Measurements from ENCODE around the gene SORCS2. TPM values are rescaled to one million over a fixed set of nuclear protein-coding genes. Genes with fewer than 3 reads are reported as not detected.

SORCS2 gene
- total and polyA plus RNA-seq, 2 of the 8 experiments (the other 6 are each of a cell fraction or from before 2014, with no cell fraction given): 0.36 to 1.8 TPM

DNA sequence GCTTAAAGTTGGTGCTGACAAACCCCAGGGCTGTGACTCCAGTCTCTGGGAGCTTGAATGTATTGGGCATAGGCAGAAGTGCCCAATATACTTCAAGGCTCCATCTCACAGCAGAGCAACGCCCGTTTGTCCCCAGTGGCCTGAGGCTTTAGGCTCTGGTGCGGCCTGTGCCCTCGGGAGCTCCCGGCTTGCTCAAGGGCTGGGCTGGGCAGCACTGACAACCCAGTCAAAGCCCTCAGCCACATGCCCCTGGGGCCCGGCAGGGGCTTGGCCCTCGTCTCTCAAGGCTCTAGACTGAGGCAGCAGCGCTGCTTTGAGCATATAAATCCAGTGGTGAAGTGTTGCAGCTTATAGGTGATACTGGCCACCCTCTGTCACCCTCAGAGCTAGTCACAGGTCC lies 543.6 kb downstream of the SORCS2 start:
- Histone ChIP-seq H3K56ac (replicated peaks; ENCODE audit: insufficient read length, low read depth, low read length) (no peak overlapping the region), H3K23ac (ENCODE audit: insufficient read length) (no peak overlapping the region), H4K91ac (replicated peaks; ENCODE audit: insufficient read length, low read length) (no peak overlapping the region), H2BK5ac (ENCODE audit: low read depth, low read length) (no peak overlapping the region), H3K18ac (ENCODE audit: extremely low read depth, low read length) (no peak overlapping the region), H3K36me3 (ENCODE audit: control insufficient read depth in 2 of 4, insufficient read depth in 4 of 4, low read length in 3 of 4) (no peaks in the 10 kb centered on the region), H3K4me3 (ENCODE audit: extremely low read depth in 1 of 4, insufficient read depth in 2 of 4, low read depth in 3 of 4, low read length in 4 of 4) (no peak overlapping the region), H2BK20ac (ENCODE audit: low read length) (no peak overlapping the region), H3K4me2 (ENCODE audit: insufficient read depth in 1 of 2, low read depth in 2 of 2, low read length in 2 of 2) (no peak overlapping the region), H3K23me2 (ENCODE audit: low read depth, low read length) (no peaks in the 10 kb centered on the region), H3K27me3 (replicated peaks in 1 of 4; ENCODE audit: control insufficient read depth in 3 of 4, extremely low read depth in 1 of 4, insufficient read depth in 3 of 4, low read length in 3 of 4) (0 out of 7 replicates have a peak, but pooled peaks cover 0 to 2% (median 0%) of the 10 kb centered on the region in 4 experiments), H3K9me3 (ENCODE audit: insufficient read depth in 2 of 2, low read depth in 1 of 2, low read length in 1 of 2) (no peaks in the 10 kb centered on the region), H3K9ac (replicated peaks in 1 of 4; ENCODE audit: extremely low read depth in 1 of 4, low read depth in 3 of 4, low read length in 3 of 4) (no peak overlapping the region), H4K20me1 (replicated peaks in 1 of 2; ENCODE audit: control insufficient read depth in 1 of 2, insufficient read depth in 2 of 2, low read length in 2 of 2) (peaks cover 0 to 5% of the 10 kb centered on the region in 2 experiments), H2AFZ (ENCODE audit: low read length) (no peak overlapping the region), H2AK5ac (ENCODE audit: low read depth, low read length) (no peak overlapping the region), H3K4me1 (replicated peaks in 1 of 4; ENCODE audit: control insufficient read depth in 3 of 4, insufficient read depth in 4 of 4, low read length in 3 of 4) (no peaks in the 10 kb centered on the region; a peak in 2 of 7 replicates), H4K5ac (ENCODE audit: insufficient read length, low read depth, low read length) (no peak overlapping the region), H4K8ac (ENCODE audit: extremely low read depth, insufficient read depth, low read length) (no peak overlapping the region), H3K4ac (replicated peaks; ENCODE audit: insufficient read length, low read depth, low read length) (no peak overlapping the region), H3K79me2 (ENCODE audit: control insufficient read depth in 1 of 2, insufficient read depth in 2 of 2, low read length in 2 of 2) (no peaks in the 10 kb centered on the region), H3K79me1 (ENCODE audit: low read depth, low read length) (no peaks in the 10 kb centered on the region), H3K27ac (ENCODE audit: low read depth, low read length) (no peak overlapping the region), H2BK15ac (ENCODE audit: low read length) (no peak overlapping the region), H2BK120ac (replicated peaks; ENCODE audit: low read depth, low read length) (no peak overlapping the region), H2BK12ac (ENCODE audit: low read depth, low read length) (no peak overlapping the region), H3K14ac (ENCODE audit: insufficient read length) (no peak overlapping the region)
- no peak for FAIRE-seq
- no peak for DNase-seq (ENCODE audit: low read depth in 1 of 2, low spot score in 2 of 2)
- WGBS, 2 experiments (ENCODE audit: extremely low coverage in 1 of 2, insufficient coverage in 1 of 2, insufficient read length in 1 of 2, insufficient replicate concordance in 2 of 2, low coverage in 1 of 2, low lambda C conversion rate in 2 of 2, missing lambda C conversion rate in 1 of 2): 90% methylated on average over 8 of the region's 8 CpGs; no CpG with 5 or more reads in 1 of the 2 experiments
- CTCF ChIA-PET (ENCODE audit: partially characterized antibody): interaction anchor here (0.7 to 2.3 kb wide), 5 partner anchors 16 to 277 kb away, joined by 3 to 9 read pairs (median 3); no protein-coding TSS in a partner anchor
- POLR2A ChIA-PET (ENCODE audit: partially characterized antibody): no interaction called here
- TF ChIP-seq RNF2 (IDR thresholded peaks at IDR 0.05; ENCODE audit: borderline replicate concordance, low read depth, low read length, missing control alignments, poor library complexity, severe bottlenecking) (no peak), JUND (IDR thresholded peaks at IDR 0.05; ENCODE audit: low read length) (no peak), GTF2F1 (IDR thresholded peaks at IDR 0.05; ENCODE audit: borderline replicate concordance, low read depth, low read length) (no peak), POLR2A (IDR thresholded peaks at IDR 0.05; ENCODE audit: control extremely low read depth in 1 of 2, low read depth in 2 of 2, low read length in 2 of 2) (no peak), RFX5 (IDR thresholded peaks at IDR 0.05; ENCODE audit: borderline replicate concordance, low read depth, low read length) (no peak), KDM4A (IDR thresholded peaks at IDR 0.05; ENCODE audit: low read depth, low read length, severe bottlenecking) (no peak), NANOG (IDR thresholded peaks at IDR 0.05; ENCODE audit: insufficient read depth, low read depth, low read length, poor library complexity, severe bottlenecking) (no peak), KDM1A (IDR thresholded peaks at IDR 0.05; ENCODE audit: borderline replicate concordance, low read length) (no peak)
- TF ChIP-seq, protein P1, sequence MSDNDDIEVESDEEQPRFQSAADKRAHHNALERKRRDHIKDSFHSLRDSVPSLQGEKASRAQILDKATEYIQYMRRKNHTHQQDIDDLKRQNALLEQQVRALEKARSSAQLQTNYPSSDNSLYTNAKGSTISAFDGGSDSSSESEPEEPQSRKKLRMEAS (IDR thresholded peaks at IDR 0.05): no peak
- TF ChIP-seq, protein P2, sequence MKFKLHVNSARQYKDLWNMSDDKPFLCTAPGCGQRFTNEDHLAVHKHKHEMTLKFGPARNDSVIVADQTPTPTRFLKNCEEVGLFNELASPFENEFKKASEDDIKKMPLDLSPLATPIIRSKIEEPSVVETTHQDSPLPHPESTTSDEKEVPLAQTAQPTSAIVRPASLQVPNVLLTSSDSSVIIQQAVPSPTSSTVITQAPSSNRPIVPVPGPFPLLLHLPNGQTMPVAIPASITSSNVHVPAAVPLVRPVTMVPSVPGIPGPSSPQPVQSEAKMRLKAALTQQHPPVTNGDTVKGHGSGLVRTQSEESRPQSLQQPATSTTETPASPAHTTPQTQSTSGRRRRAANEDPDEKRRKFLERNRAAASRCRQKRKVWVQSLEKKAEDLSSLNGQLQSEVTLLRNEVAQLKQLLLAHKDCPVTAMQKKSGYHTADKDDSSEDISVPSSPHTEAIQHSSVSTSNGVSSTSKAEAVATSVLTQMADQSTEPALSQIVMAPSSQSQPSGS (IDR thresholded peaks at IDR 0.05; ENCODE audit: low read length): no peak
- TF ChIP-seq, protein P3, sequence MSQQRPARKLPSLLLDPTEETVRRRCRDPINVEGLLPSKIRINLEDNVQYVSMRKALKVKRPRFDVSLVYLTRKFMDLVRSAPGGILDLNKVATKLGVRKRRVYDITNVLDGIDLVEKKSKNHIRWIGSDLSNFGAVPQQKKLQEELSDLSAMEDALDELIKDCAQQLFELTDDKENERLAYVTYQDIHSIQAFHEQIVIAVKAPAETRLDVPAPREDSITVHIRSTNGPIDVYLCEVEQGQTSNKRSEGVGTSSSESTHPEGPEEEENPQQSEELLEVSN (IDR thresholded peaks at IDR 0.05): no peak
